A549 (cell line): Measurements from ENCODE around the gene NXF1. TPM values are rescaled to one million over a fixed set of nuclear protein-coding genes. Genes with fewer than 3 reads are reported as not detected.
A peak's percentile ranks its signal among the peaks of the same experiment; 100 is the strongest.

Source experiments
- ATAC-seq, 2 experiments: fragments of 200-7000 bp in 1 of 2; fragments of >200 bp in 1 of 2; cut with Nextera tagmentation in 1 of 2; cut with Tn5 transposase in 1 of 2; 3 replicates each; pipeline versions ENCODE4 v1.8.0 to v1.9.1; 2018 to 2020; ENCODE audit warnings: mild to moderate bottlenecking in 1 of 2, moderate library complexity in 1 of 2
- CTCF ChIA-PET: fragments of 300-600 bp; sonication (Branson Sonifier 250); formaldehyde crosslinking; extraction: SDS; loops from one replicate; lab custom pipeline; 2021; ENCODE audit warnings: antibody characterized with exemption, inconsistent platforms; lab: Yijun Ruan, JAX
- POLR2A ChIA-PET: fragments of 350-600 bp; formaldehyde crosslinking; extraction: SDS; loops from one replicate; lab custom pipeline; 2021; ENCODE audit warnings: antibody characterized with exemption, inconsistent platforms; lab: Yijun Ruan, JAX
- DNase-seq, 2 experiments: peaks; one replicate each; pipeline versions ENCODE4 v3.0.0 to v3.0.0-alpha.2; 2011 to 2016; ENCODE audit warnings: low read depth in 1 of 2, low spot score in 1 of 2
- FAIRE-seq: peaks from 2 replicates; lab custom pipeline; 2011; peaks lifted over from hg19 to GRCh38; lab: Jason Lieb, UNC
- H3K27ac ChIP-seq, 2 experiments: fragments of >200 bp; sonication (Bioruptor Twin); formaldehyde crosslinking; 3 replicates each; pipeline ENCODE4 v1.5.1; 2016 to 2017
- H3K4me1 ChIP-seq: fragments of >200 bp; sonication (Bioruptor Twin); formaldehyde crosslinking; 3 replicates; pipeline ENCODE4 v1.6.1; 2016
- H3K4me2 ChIP-seq: fragments of >200 bp; sonication (Bioruptor Twin); formaldehyde crosslinking; 3 replicates; pipeline ENCODE4 v1.6.1; 2016
- H3K4me3 ChIP-seq: fragments of >200 bp; sonication (Bioruptor Twin); formaldehyde crosslinking; 3 replicates; pipeline ENCODE4 v1.5.1; 2016
- H3K9me3 ChIP-seq: fragments of >200 bp; sonication (Bioruptor Twin); formaldehyde crosslinking; 3 replicates; pipeline ENCODE4 v1.6.1; 2016
- ATOH8 ChIP-seq: fragments of 250-450 bp; sonication (Bioruptor Pico); IDR thresholded peaks from 2 replicates; pipeline ENCODE4 v1.5.0; 2020; ENCODE audit warnings: low read depth, mild to moderate bottlenecking, moderate library complexity
- BCL3 ChIP-seq: fragments of >200 bp; sonication (Bioruptor Twin); formaldehyde crosslinking; IDR thresholded peaks from 3 replicates; pipeline ENCODE4 v1.6.1; 2016
- CBX2 ChIP-seq: fragments of 200-600 bp; sonication (generic); IDR thresholded peaks from 2 replicates; pipeline ENCODE4 v1.6.1; 2016; ENCODE audit warnings: low read depth, mild to moderate bottlenecking, borderline replicate concordance
- CBX8 ChIP-seq: fragments of 200-600 bp; sonication (generic); IDR thresholded peaks from 2 replicates; pipeline ENCODE4 v1.6.1; 2016
- CHD4 ChIP-seq: fragments of 200-600 bp; sonication (generic); IDR thresholded peaks from 2 replicates; pipeline ENCODE4 v1.6.1; 2016; ENCODE audit warnings: antibody characterized with exemption, mild to moderate bottlenecking, borderline replicate concordance
- EHF ChIP-seq: fragments of 250-450 bp; sonication (Bioruptor Pico); IDR thresholded peaks from 2 replicates; pipeline ENCODE4 v1.5.0; 2020; ENCODE audit warnings: mild to moderate bottlenecking
- ESRRA ChIP-seq: fragments of 150-350 bp; IDR thresholded peaks from 2 replicates; pipeline ENCODE4 v1.6.1; 2014; ENCODE audit warnings: mild to moderate bottlenecking, low read length, borderline replicate concordance
- FOSL2 ChIP-seq, 2 experiments: fragments of 450-650 bp in 1 of 2; fragments of >200 bp in 1 of 2; sonication (Bioruptor Twin) in 1 of 2; formaldehyde crosslinking; IDR thresholded peaks; 2 replicates each; pipeline versions ENCODE4 v1.5.0 to v1.6.1; 2016 to 2020; ENCODE audit warnings: mild to moderate bottlenecking in 1 of 2, moderate library complexity in 1 of 2
- GATA3 ChIP-seq: IDR thresholded peaks from 2 replicates; pipeline ENCODE4 v1.6.1; 2012; ENCODE audit warnings: borderline replicate concordance
- HEYL ChIP-seq: fragments of 250-450 bp; sonication (Bioruptor Pico); IDR thresholded peaks from 2 replicates; pipeline ENCODE4 v1.8.0; 2021; ENCODE audit warnings: mild to moderate bottlenecking, moderate library complexity
- HOXB5 ChIP-seq: fragments of 250-450 bp; sonication (Bioruptor Pico); IDR thresholded peaks from 2 replicates; pipeline ENCODE4 v1.5.0; 2020; ENCODE audit warnings: mild to moderate bottlenecking, moderate library complexity
- JUNB ChIP-seq: fragments of >200 bp; sonication (Bioruptor Twin); formaldehyde crosslinking; IDR thresholded peaks from 2 replicates; pipeline ENCODE4 v1.6.1; 2016
- KDM5A ChIP-seq: fragments of 200-600 bp; sonication (generic); IDR thresholded peaks from 2 replicates; pipeline ENCODE4 v1.6.1; 2016; ENCODE audit warnings: antibody characterized with exemption, mild to moderate bottlenecking
- MAFK ChIP-seq: fragments of 450-650 bp; IDR thresholded peaks from 2 replicates; pipeline ENCODE4 v1.6.1; 2014; ENCODE audit not compliant: partially characterized antibody
- MAZ ChIP-seq: fragments of 150-350 bp; IDR thresholded peaks from 2 replicates; pipeline ENCODE4 v1.6.1; 2014; ENCODE audit warnings: antibody characterized with exemption, low read depth, low read length, borderline replicate concordance
- NFE2L2 ChIP-seq: fragments of 150-350 bp; conservative IDR thresholded peaks from 2 replicates; pipeline ENCODE4 v1.6.1; 2014; ENCODE audit warnings: low read length
- POLR2AphosphoS2 ChIP-seq: conservative IDR thresholded peaks from 2 replicates; pipeline ENCODE4 v1.6.1; 2012; ENCODE audit warnings: low read length, improper control_type of control experiment, inconsistent platforms
- RAD21 ChIP-seq, 2 experiments: fragments of >200 bp in 1 of 2; sonication (Bioruptor Twin) in 1 of 2; formaldehyde crosslinking in 1 of 2; IDR thresholded peaks in 1 of 2; conservative IDR thresholded peaks in 1 of 2; 2 replicates in 1 of 2; 3 replicates in 1 of 2; pipeline ENCODE4 v1.6.1; 2012 to 2018; ENCODE audit warnings: inconsistent platforms in 1 of 2
- RARB ChIP-seq: fragments of 250-450 bp; sonication (Bioruptor Pico); IDR thresholded peaks from 2 replicates; pipeline ENCODE4 v1.8.0; 2021; ENCODE audit warnings: mild to moderate bottlenecking, moderate library complexity
- REST ChIP-seq: fragments of 200-600 bp; sonication (generic); IDR thresholded peaks from 2 replicates; pipeline ENCODE4 v1.6.1; 2016; ENCODE audit warnings: antibody characterized with exemption, mild to moderate bottlenecking, moderate library complexity
- SREBF2 ChIP-seq: fragments of 450-650 bp; IDR thresholded peaks from 2 replicates; pipeline ENCODE4 v1.6.1; 2014; ENCODE audit warnings: mild to moderate bottlenecking, moderate library complexity
- TP53 ChIP-seq: fragments of 250-450 bp; sonication (Bioruptor Pico); IDR thresholded peaks from 2 replicates; pipeline ENCODE4 v1.5.0; 2021; ENCODE audit warnings: mild to moderate bottlenecking, moderate library complexity
- USF2 ChIP-seq: fragments of 450-650 bp; IDR thresholded peaks from 2 replicates; pipeline ENCODE4 v1.6.1; 2014; ENCODE audit warnings: antibody characterized with exemption
- ZSCAN20 ChIP-seq: fragments of 250-450 bp; sonication (Bioruptor Pico); IDR thresholded peaks from 2 replicates; pipeline ENCODE4 v1.8.0; 2022; ENCODE audit warnings: mild to moderate bottlenecking, moderate library complexity
- WGBS: methylation state at CpG from one replicate; pipeline ENCODE4 v1.1.6; 2017; ENCODE audit errors: missing lambda C conversion rate; 5-methylcytosine and 5-hydroxymethylcytosine counted together
- polyA plus RNA-seq, 4 experiments: library from polyadenylated mRNA; depleted of rRNA in 3 of 4; stranded (reverse); fragments of >200 nt; fragmentation: RNase III in 1 of 4; extraction: RNeasy Plus Mini Kit Qiagen cat#74134 plus additional on column Dnase treatment in 1 of 4; gene quantifications; 2 replicates in 3 of 4; 3 replicates in 1 of 4; pipeline ENCODE4 v1.2.3, GENCODE V29; 2011 to 2017

The NXF1 gene
- polyA plus RNA-seq, 2 of the 4 experiments (the other 2 are of a cell fraction): 35.5 to 47.7 TPM

- TF ChIP-seq RARB (CRISPR knock-in tag): no peak
- TF ChIP-seq FOSL2 (IDR thresholded peaks at IDR 0.05): no peak
- no peak for TF ChIP-seq FOSL2 (CRISPR knock-in tag; IDR thresholded peaks at IDR 0.05)
- TF ChIP-seq RAD21 (conservative IDR thresholded peaks at IDR 0.05 in 1 of 2, IDR thresholded peaks at IDR 0.05 in 1 of 2): no peak
- no peak for TF ChIP-seq TP53 (CRISPR knock-in tag)
- TF ChIP-seq NFE2L2: no peak
- TF ChIP-seq ESRRA: no peak
- TF ChIP-seq MAFK: no peak
- no peak for TF ChIP-seq KDM5A
- no peak for TF ChIP-seq CBX2
- TF ChIP-seq EHF (CRISPR knock-in tag): no peak
- no peak for TF ChIP-seq ATOH8 (CRISPR knock-in tag)
- TF ChIP-seq CHD4: no peak
- TF ChIP-seq JUNB: no peak
- no peak for TF ChIP-seq SREBF2
- no peak for TF ChIP-seq BCL3
- no peak for TF ChIP-seq HEYL (CRISPR knock-in tag)
- TF ChIP-seq MAZ: no peak
- TF ChIP-seq CBX8: no peak
- no peak for TF ChIP-seq HOXB5 (CRISPR knock-in tag)
- ChIA-PET CTCF (interaction anchor here (1.0 to 6.2 kb wide), 2 partner anchors 10 to 81 kb away, joined by 3 to 69 read pairs; partner anchors contain the start of genes SLC3A2, TMEM179B and TMEM223), POLR2A (no interaction called here)
- no peaks in the 10 kb centered on the region for H3K9me3 ChIP-seq
- ATAC-seq (peak; percentile 6 to 14; a peak in 2 of 6 replicates), FAIRE-seq (no peak), DNase-seq (no peak)
- no peak overlapping the region for H3K4me3 ChIP-seq
- WGBS: 96% methylated on average over 10 of the region's 10 CpGs
- peaks cover 7% of the 10 kb centered on the region; the same call in 2 of the 3 replicates for H3K4me1 ChIP-seq
- no peak overlapping the region for H3K4me2 ChIP-seq
- no peak overlapping the region for H3K27ac ChIP-seq
These were observed 5.8 kb downstream of the NXF1 start for GRCh38 chr11:62799486-62799885.

GRCh38 chr11:62796281-62796680 lies 9.0 kb downstream of the NXF1 start:
- CTCF ChIA-PET: interaction anchor here (0.6 to 4.7 kb wide), 3 partner anchors 10 to 67 kb away, joined by 3 to 49 read pairs (median 3); partner anchors contain the start of gene TMEM179B
- no peak for FAIRE-seq

More at GRCh38 chr11:62796281-62796680, 9.0 kb downstream of the NXF1 start:
- ATAC-seq: no peak
- H3K4me3 ChIP-seq: no peak overlapping the region
- H3K4me1 ChIP-seq: peaks cover 7% of the 10 kb centered on the region; the same call in 2 of the 3 replicates
- POLR2A ChIA-PET: interaction anchor here (0.8 to 1.4 kb wide), 3 partner anchors 10 to 45 kb away, joined by 4 to 5 read pairs (median 5); no protein-coding TSS in a partner anchor
- H3K4me2 ChIP-seq: no peak overlapping the region
- WGBS: 89% methylated on average over 7 of the region's 7 CpGs
- DNase-seq: no peak
- H3K27ac ChIP-seq: no peak overlapping the region
- TF ChIP-seq ZSCAN20 (no peak), GATA3 (no peak), FOSL2 (IDR thresholded peaks at IDR 0.05) (no peak), FOSL2 (CRISPR knock-in tag; IDR thresholded peaks at IDR 0.05) (no peak), CBX2 (no peak), RAD21 (conservative IDR thresholded peaks at IDR 0.05 in 1 of 2, IDR thresholded peaks at IDR 0.05 in 1 of 2) (no peak), POLR2AphosphoS2 (no peak), ATOH8 (CRISPR knock-in tag) (no peak), REST (no peak), USF2 (no peak)
- H3K9me3 ChIP-seq: no peaks in the 10 kb centered on the region
